Measurements from ENCODE around the gene ITGB2.

The ITGB2 gene

GRCh38 chr21:44855572-44855971 is 65.1 kb downstream of the ITGB2 start:
- Mint-ChIP-seq H3K27ac (no peak overlapping the region), H3K4me3 (no peak overlapping the region), H3K27me3 (no peaks in the 10 kb centered on the region), H3K4me1 (no peaks in the 10 kb centered on the region), H3K36me3 (peaks cover 58% of the 10 kb centered on the region), H3K9me3 (no peaks in the 10 kb centered on the region)
- ATAC-seq, result no peak

- Mint-ChIP-seq H3K4me3 (no peak overlapping the region), H3K4me1 (no peaks in the 10 kb centered on the region), H3K27me3 (no peaks in the 10 kb centered on the region), H3K36me3 (peaks cover 54% of the 10 kb centered on the region), H3K27ac (no peak overlapping the region), H3K9me3 (no peaks in the 10 kb centered on the region)
- ATAC-seq, result no peak
Observed at GRCh38 chr21:44854664-44855446, 65.8 kb downstream of the ITGB2 start.

GRCh38 chr21:44854391-44854663 is 66.4 kb downstream of the ITGB2 start:
- Mint-ChIP-seq H3K4me3 (no peak overlapping the region), H3K4me1 (no peaks in the 10 kb centered on the region), H3K9me3 (no peaks in the 10 kb centered on the region), H3K36me3 (peaks cover 49% of the 10 kb centered on the region), H3K27ac (no peak overlapping the region), H3K27me3 (no peaks in the 10 kb centered on the region)
- no peak for ATAC-seq

- H3K36me3 Mint-ChIP-seq, result peaks cover 51% of the 10 kb centered on the region
- H3K27me3 Mint-ChIP-seq, result no peaks in the 10 kb centered on the region
- no peak for ATAC-seq
- H3K9me3 Mint-ChIP-seq, result no peaks in the 10 kb centered on the region
- no peak overlapping the region for H3K27ac Mint-ChIP-seq
- H3K4me3 Mint-ChIP-seq, result no peak overlapping the region
- no peaks in the 10 kb centered on the region for H3K4me1 Mint-ChIP-seq
Observed at GRCh38 chr21:44853601-44854390, 66.9 kb downstream of the ITGB2 start.

GRCh38 chr21:44850905-44851657 is 69.6 kb downstream of the ITGB2 start:
- Mint-ChIP-seq H3K36me3 (peaks cover 45% of the 10 kb centered on the region), H3K27me3 (no peaks in the 10 kb centered on the region), H3K4me3 (no peak overlapping the region), H3K9me3 (no peaks in the 10 kb centered on the region), H3K27ac (no peak overlapping the region), H3K4me1 (peaks cover 10% of the 10 kb centered on the region)
- no peak for ATAC-seq

DNA sequence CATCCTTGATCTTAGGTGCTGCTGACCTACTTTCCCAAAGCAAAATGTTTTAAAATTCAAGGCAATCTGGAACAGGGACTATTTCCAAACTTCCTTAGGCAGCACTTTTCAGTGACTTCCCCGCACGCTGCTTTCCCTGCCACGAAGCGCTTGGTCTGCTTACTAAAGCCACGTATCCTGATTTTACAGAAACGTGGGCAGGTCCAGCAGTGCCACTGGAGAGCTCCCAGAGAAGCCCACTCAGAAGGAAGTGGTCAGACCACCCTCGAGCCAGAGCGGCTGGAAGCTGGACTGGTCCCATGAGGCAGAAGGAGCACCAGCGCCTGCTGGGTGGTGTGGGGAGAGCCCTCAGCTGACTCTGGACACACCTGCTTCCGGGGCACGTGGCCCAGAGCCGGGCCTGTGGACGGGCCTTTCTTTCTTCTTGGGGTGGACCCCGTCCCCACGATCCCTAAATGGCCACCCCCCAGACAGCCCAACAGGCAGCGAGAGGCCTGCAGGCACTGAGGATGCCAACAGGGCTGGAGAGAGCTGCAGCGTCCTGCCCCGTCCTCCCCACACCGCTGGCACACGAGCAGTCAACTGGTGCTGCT is 70.4 kb downstream of the ITGB2 start:
- Mint-ChIP-seq H3K27me3 (peaks cover 3% of the 10 kb centered on the region), H3K4me3 (no peak overlapping the region), H3K36me3 (peaks cover 39% of the 10 kb centered on the region), H3K4me1 (peaks cover 12% of the 10 kb centered on the region), H3K9me3 (no peaks in the 10 kb centered on the region), H3K27ac (no peak overlapping the region)
- ATAC-seq, result no peak

- Mint-ChIP-seq H3K27ac (no peak overlapping the region), H3K27me3 (peaks cover 9% of the 10 kb centered on the region), H3K4me1 (peaks cover 13% of the 10 kb centered on the region), H3K9me3 (no peaks in the 10 kb centered on the region), H3K36me3 (peaks cover 32% of the 10 kb centered on the region), H3K4me3 (no peak overlapping the region)
- ATAC-seq, result no peak
Observed at GRCh38 chr21:44849616-44850130, 71.0 kb downstream of the ITGB2 start.

- peaks cover 17% of the 10 kb centered on the region for H3K4me1 Mint-ChIP-seq
- no peak for ATAC-seq
- H3K36me3 Mint-ChIP-seq, result peaks cover 25% of the 10 kb centered on the region
- peaks cover 16% of the 10 kb centered on the region for H3K27me3 Mint-ChIP-seq
- no peak overlapping the region for H3K27ac Mint-ChIP-seq
- H3K4me3 Mint-ChIP-seq, result no peak overlapping the region
- H3K9me3 Mint-ChIP-seq, result no peaks in the 10 kb centered on the region
Observed at GRCh38 chr21:44848821-44849521, 71.7 kb downstream of the ITGB2 start.

DNA sequence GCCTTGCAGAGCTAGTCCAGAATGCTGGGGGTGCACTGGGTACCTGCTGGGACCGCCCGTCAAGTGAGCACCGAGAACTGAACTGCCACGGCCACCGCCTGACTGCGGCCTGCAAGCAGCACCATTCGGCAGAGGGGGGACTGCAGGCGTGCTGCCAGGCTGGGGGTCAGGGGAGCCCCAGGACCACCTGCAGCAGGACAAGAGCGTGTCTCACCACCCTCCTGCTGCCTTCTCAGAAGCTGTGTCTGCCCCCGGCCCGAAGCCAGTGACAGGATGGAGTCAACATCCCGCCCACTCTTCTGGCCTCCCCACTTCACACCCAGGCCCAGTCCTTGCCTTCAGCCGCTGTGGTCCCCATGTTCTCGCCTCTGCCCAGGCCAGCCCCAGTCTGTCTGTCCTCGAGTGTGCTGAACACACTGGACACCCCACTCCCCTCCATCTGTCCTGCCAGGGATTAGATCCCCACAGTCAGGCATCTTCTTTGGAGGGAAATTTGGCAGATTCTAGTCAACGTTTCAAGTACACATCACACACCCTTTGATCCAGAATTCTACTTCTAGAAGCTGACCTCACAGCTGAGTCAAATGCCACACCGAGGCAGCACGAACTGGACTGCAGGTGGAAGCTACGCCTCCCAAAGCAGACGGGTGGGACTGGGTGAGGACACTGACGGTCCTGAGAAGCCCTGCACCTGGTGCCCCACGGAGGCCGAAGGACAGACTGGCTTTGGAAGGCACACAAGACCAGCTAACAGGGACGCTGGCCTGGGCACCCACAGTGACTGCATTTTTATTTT is 73.2 kb downstream of the ITGB2 start:
- Mint-ChIP-seq H3K9me3 (no peaks in the 10 kb centered on the region), H3K27me3 (peaks cover 31% of the 10 kb centered on the region), H3K4me1 (peaks cover 17% of the 10 kb centered on the region), H3K4me3 (no peak overlapping the region), H3K27ac (no peak overlapping the region), H3K36me3 (peaks cover 18% of the 10 kb centered on the region)
- ATAC-seq, result no peak

DNA sequence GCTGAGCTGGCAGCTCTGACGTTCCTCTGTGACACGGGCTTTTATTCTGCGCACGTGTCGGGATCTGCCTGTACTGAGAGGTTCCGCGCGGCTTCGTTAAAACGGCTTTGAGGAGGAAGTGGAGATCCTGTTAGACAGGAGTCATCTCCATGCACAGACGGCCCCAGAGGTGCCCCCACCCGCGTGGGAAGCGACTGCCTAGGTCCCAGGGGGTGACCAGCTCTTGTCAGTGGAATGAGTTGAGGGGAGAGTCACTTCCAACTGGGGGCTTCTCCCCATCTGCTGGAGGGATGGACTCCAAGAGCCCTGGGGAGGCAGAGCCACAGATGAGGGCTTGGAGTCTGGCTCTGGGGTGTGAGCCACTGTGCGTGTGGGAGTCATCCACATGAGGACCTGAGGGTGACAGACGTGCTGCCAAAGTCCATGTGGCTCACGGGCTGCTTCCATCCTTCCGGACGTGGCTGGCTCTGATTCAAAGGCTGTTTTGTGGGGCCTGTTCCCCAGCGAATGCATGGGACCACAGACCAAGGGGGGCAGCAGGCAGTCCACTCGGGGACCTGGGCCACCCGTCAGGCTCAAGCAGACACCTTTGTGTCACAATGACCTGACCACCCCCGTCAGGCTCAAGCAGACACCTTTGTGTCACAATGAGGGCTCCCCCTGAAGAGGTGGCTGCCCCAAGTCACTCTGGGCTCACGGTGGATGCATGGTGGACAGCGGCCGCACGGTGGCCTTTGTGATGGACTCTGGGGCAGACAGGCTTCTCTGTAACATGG is 74.0 kb downstream of the ITGB2 start:
- H3K4me3 Mint-ChIP-seq, result peak overlapping the region; percentile 53
- no peaks in the 10 kb centered on the region for H3K9me3 Mint-ChIP-seq
- H3K27ac Mint-ChIP-seq, result peak overlapping the region; percentile 52
- peaks cover 39% of the 10 kb centered on the region for H3K27me3 Mint-ChIP-seq
- ATAC-seq, result peak; percentile 75
- H3K36me3 Mint-ChIP-seq, result peaks cover 18% of the 10 kb centered on the region
- peaks cover 17% of the 10 kb centered on the region for H3K4me1 Mint-ChIP-seq

DNA sequence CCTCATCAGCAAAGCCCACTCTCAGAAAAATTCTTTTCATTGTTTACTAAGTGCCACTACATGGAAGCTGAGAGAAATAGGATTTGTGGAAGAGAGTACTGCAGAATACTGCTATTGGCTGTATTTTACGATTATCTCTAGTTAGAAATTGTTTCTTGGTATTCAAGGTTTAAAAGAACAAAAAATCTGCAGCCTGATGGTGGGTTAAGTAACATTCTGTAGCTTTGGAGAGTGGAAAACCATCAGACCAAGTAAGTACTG is 74.5 kb downstream of the ITGB2 start:
- Mint-ChIP-seq H3K4me1 (peaks cover 17% of the 10 kb centered on the region), H3K27me3 (peaks cover 44% of the 10 kb centered on the region), H3K36me3 (peaks cover 15% of the 10 kb centered on the region), H3K9me3 (no peaks in the 10 kb centered on the region), H3K27ac (peak overlapping the region; percentile 52), H3K4me3 (peak overlapping the region; percentile 53)
- ATAC-seq, result no peak

- Mint-ChIP-seq H3K27ac (peak overlapping the region; percentile 52), H3K9me3 (no peaks in the 10 kb centered on the region), H3K4me3 (peak overlapping the region; percentile 53), H3K4me1 (peaks cover 17% of the 10 kb centered on the region), H3K27me3 (peaks cover 50% of the 10 kb centered on the region), H3K36me3 (peaks cover 10% of the 10 kb centered on the region)
- peak; percentile 74 for ATAC-seq
Observed at GRCh38 chr21:44845418-44846223, 75.1 kb downstream of the ITGB2 start.

DNA sequence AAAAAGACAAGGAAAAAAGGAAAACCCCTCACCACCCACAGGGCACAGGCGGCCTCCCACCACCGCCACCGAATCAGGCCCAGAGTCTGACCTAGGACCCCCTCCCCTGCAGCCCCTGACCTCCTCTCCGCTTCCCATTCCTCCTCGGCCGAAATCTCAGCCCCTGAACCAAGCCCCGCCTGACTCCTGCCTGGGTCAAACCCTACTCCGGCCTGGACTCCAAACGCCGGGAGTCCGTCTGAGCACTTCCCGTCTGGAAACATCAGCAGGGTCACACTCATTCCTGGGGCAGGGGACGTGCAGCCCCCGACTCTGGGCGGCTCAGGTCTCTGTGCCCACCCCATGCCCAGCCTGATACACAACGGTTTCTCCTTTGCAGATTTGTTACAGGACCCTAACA is 76.4 kb downstream of the ITGB2 start:
- Mint-ChIP-seq H3K4me3 (no peak overlapping the region), H3K36me3 (peaks cover 7% of the 10 kb centered on the region), H3K27me3 (peaks cover 63% of the 10 kb centered on the region), H3K27ac (no peak overlapping the region), H3K9me3 (no peaks in the 10 kb centered on the region), H3K4me1 (peaks cover 17% of the 10 kb centered on the region)
- ATAC-seq, result no peak
